HepG2 (cell line): ENCODE measurements around the gene MRFAP1L1. TPM values are rescaled to one million over a fixed set of nuclear protein-coding genes. Genes with fewer than 3 reads are reported as not detected.
A peak's percentile ranks its signal among the peaks of the same experiment; 100 is the strongest.

ENCODE experiments used
- CBX1 ChIP-seq: IDR thresholded peaks from one replicate; pipeline ENCODE4 v1.6.1; 2016; ENCODE audit warnings: antibody characterized with exemption, low read depth
- DMAP1 ChIP-seq: IDR thresholded peaks from 2 replicates; pipeline ENCODE4 v1.6.1; 2016
- DMTF1 ChIP-seq: sonication (generic); formaldehyde crosslinking; IDR thresholded peaks from 2 replicates; pipeline ENCODE4 v1.4.0; 2020; ENCODE audit warnings: mild to moderate bottlenecking, missing genetic modification reagents
- GLMP ChIP-seq: sonication (generic); formaldehyde crosslinking; IDR thresholded peaks from 2 replicates; pipeline ENCODE4 v1.9.0; 2021; ENCODE audit warnings: missing genetic modification reagents, mild to moderate bottlenecking, borderline replicate concordance
- MAZ ChIP-seq, 2 experiments: sonication (generic) in 1 of 2; formaldehyde crosslinking in 1 of 2; IDR thresholded peaks; 2 replicates each; pipeline versions ENCODE4 v1.5.0 to v1.6.1; 2012 to 2020; ENCODE audit warnings: low read depth in 2 of 2, mild to moderate bottlenecking in 2 of 2, borderline replicate concordance in 1 of 2, improper control_type of control experiment in 1 of 2, low read length in 1 of 2, missing genetic modification reagents in 1 of 2, moderate library complexity in 1 of 2
- MLLT10 ChIP-seq: sonication (generic); formaldehyde crosslinking; IDR thresholded peaks from 2 replicates; pipeline ENCODE4 v1.4.0; 2020; ENCODE audit warnings: missing genetic modification reagents
- PTBP1 ChIP-seq: fragments of 200-400 bp; formaldehyde crosslinking; IDR thresholded peaks from 2 replicates; pipeline ENCODE4 v1.6.1; 2018; ENCODE audit warnings: low read length, low read depth; ENCODE audit not compliant: poor library complexity, severe bottlenecking
- ZNF224 ChIP-seq: sonication (generic); formaldehyde crosslinking; IDR thresholded peaks from 2 replicates; pipeline ENCODE4 v1.5.0; 2020; ENCODE audit warnings: mild to moderate bottlenecking, missing genetic modification reagents
- ZNF33A ChIP-seq: sonication (generic); formaldehyde crosslinking; IDR thresholded peaks from 2 replicates; pipeline ENCODE4 v1.5.1; 2020; ENCODE audit warnings: missing genetic modification reagents, mild to moderate bottlenecking, moderate library complexity, borderline replicate concordance
- ZNF446 ChIP-seq: sonication (generic); formaldehyde crosslinking; IDR thresholded peaks from 2 replicates; pipeline ENCODE4 v1.5.0; 2020; ENCODE audit warnings: mild to moderate bottlenecking, missing genetic modification reagents
- ZNF816 ChIP-seq: sonication (generic); formaldehyde crosslinking; IDR thresholded peaks from 2 replicates; pipeline ENCODE4 v1.8.0; 2022; ENCODE audit warnings: missing genetic modification reagents, mild to moderate bottlenecking, borderline replicate concordance
- ZSCAN31 ChIP-seq: sonication (generic); formaldehyde crosslinking; IDR thresholded peaks from 2 replicates; pipeline ENCODE4 v1.5.0; 2020; ENCODE audit warnings: low read depth, mild to moderate bottlenecking, missing genetic modification reagents
- polyA plus RNA-seq, 8 experiments: library from polyadenylated mRNA; depleted of rRNA in 3 of 8; stranded (reverse) in 7 of 8; unstranded in 1 of 8; fragments of >200 nt; fragmentation: Illumina TruSeq in 4 of 8; extraction: Trizol in 4 of 8; gene quantifications; 2 replicates each; pipeline versions ENCODE4 v1.2.1 to v1.2.3, GENCODE V29; 2011 to 2016; ENCODE audit warnings: low read depth in 4 of 8, missing spikeins in 1 of 8, mixed read lengths in 1 of 8; ENCODE audit not compliant: insufficient read depth in 1 of 8
- total RNA-seq, 5 experiments: library from RNA; depleted of rRNA; stranded (reverse); fragments of >200 nt; fragmentation: Illumina TruSeq; extraction: Trizol; gene quantifications; 2 replicates each; pipeline ENCODE4 v1.2.3, GENCODE V29; 2016; ENCODE audit warnings: low read depth in 1 of 5
- TF ChIP-seq, protein P1 (sequence below): sonication (generic); formaldehyde crosslinking; IDR thresholded peaks from 2 replicates; pipeline ENCODE4 v1.9.0; 2022; ENCODE audit warnings: low read depth, missing genetic modification reagents
- TF ChIP-seq, protein P2 (sequence below): conservative IDR thresholded peaks from 2 replicates; pipeline ENCODE4 v1.6.1; 2018; ENCODE audit warnings: missing genetic modification reagents
- TF ChIP-seq, protein P3 (sequence below): sonication (generic); formaldehyde crosslinking; IDR thresholded peaks from 2 replicates; pipeline ENCODE4 v1.4.0; 2020; ENCODE audit warnings: mild to moderate bottlenecking, missing genetic modification reagents
- TF ChIP-seq, protein P4 (sequence below): sonication (generic); formaldehyde crosslinking; IDR thresholded peaks from 2 replicates; pipeline ENCODE4 v1.4.0; 2020; ENCODE audit warnings: mild to moderate bottlenecking, missing genetic modification reagents

Gene MRFAP1L1
- total and polyA plus RNA-seq, 2 of the 13 experiments (the other 11 are each of a cell fraction or from before 2014, with no cell fraction given) = 44.8 to 76.6 TPM

DNA sequence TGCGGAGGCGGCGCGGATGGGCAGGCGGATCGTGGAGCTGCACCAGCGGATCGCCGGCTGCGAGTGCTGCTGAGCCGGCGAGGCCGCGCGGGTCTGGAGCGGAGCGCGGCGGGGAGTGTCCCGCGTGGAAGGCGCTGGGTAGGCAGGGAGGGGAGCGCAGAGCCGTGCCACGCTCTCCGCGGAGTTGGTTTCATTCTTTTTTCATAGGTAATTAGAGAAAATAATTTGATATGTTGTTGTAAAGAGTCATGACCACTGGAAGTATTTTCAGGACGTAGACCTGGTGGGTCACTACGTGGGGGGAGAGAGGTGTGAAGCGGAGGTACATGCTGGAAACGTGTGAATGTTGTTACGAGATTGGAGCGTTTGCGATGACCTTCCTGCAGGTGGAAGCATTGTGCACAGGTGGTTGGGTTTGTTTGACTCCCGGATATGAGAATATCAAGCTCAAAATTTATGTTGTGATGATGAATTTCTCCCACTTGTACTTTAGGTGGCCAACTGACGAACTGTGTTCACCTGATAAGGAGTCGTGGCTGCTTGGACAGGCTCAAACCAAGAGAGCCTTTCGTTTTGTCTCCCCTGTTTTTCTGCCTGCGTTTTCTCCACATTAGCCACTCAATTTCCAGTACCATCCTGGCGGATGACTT is 35.0 kb downstream of the MRFAP1L1 start (continued):
- TF ChIP-seq GLMP (no peak), ZNF446 (CRISPR knock-in tag) (no peak), ZSCAN31 (CRISPR knock-in tag) (no peak), ZNF816 (CRISPR knock-in tag) (no peak), ZNF33A (CRISPR knock-in tag) (no peak), MAZ (IDR thresholded peaks at IDR 0.05; ENCODE audit: borderline replicate concordance, low read depth, low read length) (peak; percentile 15; the same call in 1 of the 2 replicates), MAZ (CRISPR knock-in tag; IDR thresholded peaks at IDR 0.05; ENCODE audit: low read depth) (no peak), PTBP1 (no peak), ZNF224 (CRISPR knock-in tag) (no peak), DMAP1 (CRISPR knock-in tag) (no peak), DMTF1 (CRISPR knock-in tag) (no peak), MLLT10 (CRISPR knock-in tag) (no peak), CBX1 (no peak)
- TF ChIP-seq, protein P1, sequence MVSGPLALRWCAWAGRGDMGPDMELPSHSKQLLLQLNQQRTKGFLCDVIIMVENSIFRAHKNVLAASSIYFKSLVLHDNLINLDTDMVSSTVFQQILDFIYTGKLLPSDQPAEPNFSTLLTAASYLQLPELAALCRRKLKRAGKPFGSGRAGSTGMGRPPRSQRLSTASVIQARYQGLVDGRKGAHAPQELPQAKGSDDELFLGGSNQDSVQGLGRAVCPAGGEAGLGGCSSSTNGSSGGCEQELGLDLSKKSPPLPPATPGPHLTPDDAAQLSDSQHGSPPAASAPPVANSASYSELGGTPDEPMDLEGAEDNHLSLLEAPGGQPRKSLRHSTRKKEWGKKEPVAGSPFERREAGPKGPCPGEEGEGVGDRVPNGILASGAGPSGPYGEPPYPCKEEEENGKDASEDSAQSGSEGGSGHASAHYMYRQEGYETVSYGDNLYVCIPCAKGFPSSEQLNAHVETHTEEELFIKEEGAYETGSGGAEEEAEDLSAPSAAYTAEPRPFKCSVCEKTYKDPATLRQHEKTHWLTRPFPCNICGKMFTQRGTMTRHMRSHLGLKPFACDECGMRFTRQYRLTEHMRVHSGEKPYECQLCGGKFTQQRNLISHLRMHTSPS (CRISPR knock-in tag) = 0 out of 2 replicates have a peak, but pooled peaks have one; percentile 38
- TF ChIP-seq, protein P2, sequence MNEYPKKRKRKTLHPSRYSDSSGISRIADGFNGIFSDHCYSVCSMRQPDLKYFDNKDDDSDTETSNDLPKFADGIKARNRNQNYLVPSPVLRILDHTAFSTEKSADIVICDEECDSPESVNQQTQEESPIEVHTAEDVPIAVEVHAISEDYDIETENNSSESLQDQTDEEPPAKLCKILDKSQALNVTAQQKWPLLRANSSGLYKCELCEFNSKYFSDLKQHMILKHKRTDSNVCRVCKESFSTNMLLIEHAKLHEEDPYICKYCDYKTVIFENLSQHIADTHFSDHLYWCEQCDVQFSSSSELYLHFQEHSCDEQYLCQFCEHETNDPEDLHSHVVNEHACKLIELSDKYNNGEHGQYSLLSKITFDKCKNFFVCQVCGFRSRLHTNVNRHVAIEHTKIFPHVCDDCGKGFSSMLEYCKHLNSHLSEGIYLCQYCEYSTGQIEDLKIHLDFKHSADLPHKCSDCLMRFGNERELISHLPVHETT (CRISPR knock-in tag) = no peak
- TF ChIP-seq, protein P3, sequence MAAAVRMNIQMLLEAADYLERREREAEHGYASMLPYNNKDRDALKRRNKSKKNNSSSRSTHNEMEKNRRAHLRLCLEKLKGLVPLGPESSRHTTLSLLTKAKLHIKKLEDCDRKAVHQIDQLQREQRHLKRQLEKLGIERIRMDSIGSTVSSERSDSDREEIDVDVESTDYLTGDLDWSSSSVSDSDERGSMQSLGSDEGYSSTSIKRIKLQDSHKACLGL (CRISPR knock-in tag) = 0 out of 2 replicates have a peak, but pooled peaks have one; percentile 61
- TF ChIP-seq, protein P4, sequence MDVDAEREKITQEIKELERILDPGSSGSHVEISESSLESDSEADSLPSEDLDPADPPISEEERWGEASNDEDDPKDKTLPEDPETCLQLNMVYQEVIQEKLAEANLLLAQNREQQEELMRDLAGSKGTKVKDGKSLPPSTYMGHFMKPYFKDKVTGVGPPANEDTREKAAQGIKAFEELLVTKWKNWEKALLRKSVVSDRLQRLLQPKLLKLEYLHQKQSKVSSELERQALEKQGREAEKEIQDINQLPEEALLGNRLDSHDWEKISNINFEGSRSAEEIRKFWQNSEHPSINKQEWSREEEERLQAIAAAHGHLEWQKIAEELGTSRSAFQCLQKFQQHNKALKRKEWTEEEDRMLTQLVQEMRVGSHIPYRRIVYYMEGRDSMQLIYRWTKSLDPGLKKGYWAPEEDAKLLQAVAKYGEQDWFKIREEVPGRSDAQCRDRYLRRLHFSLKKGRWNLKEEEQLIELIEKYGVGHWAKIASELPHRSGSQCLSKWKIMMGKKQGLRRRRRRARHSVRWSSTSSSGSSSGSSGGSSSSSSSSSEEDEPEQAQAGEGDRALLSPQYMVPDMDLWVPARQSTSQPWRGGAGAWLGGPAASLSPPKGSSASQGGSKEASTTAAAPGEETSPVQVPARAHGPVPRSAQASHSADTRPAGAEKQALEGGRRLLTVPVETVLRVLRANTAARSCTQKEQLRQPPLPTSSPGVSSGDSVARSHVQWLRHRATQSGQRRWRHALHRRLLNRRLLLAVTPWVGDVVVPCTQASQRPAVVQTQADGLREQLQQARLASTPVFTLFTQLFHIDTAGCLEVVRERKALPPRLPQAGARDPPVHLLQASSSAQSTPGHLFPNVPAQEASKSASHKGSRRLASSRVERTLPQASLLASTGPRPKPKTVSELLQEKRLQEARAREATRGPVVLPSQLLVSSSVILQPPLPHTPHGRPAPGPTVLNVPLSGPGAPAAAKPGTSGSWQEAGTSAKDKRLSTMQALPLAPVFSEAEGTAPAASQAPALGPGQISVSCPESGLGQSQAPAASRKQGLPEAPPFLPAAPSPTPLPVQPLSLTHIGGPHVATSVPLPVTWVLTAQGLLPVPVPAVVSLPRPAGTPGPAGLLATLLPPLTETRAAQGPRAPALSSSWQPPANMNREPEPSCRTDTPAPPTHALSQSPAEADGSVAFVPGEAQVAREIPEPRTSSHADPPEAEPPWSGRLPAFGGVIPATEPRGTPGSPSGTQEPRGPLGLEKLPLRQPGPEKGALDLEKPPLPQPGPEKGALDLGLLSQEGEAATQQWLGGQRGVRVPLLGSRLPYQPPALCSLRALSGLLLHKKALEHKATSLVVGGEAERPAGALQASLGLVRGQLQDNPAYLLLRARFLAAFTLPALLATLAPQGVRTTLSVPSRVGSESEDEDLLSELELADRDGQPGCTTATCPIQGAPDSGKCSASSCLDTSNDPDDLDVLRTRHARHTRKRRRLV (CRISPR knock-in tag) = no peak
